Measurements from ENCODE around the gene WFDC8.
"Not testable (repeated sequence)": the region's sequence is repeated elsewhere in the genome, so short reads cannot be mapped to it uniquely, and the experiment has no call there.

WFDC8 gene

GRCh38 chr20:45579184-45579583 lies at the start of gene WFDC8:
WFDC8 (minus strand) TSS chr20:45579284; CDS start chr20:45579247, 37 bp downstream.
- no peak for DNase-seq (ENCODE audit: low read depth)

GRCh38 chr20:45626540-45626939 lies 47.5 kb upstream of the WFDC8 start:
- DNase-seq (ENCODE audit: low read depth) = no peak

- no peak for DNase-seq (ENCODE audit: low read depth)
These were observed 42.5 kb upstream of the WFDC8 start for GRCh38 chr20:45621593-45621992.

- no peak for DNase-seq (ENCODE audit: low read depth)
These were observed 38.5 kb upstream of the WFDC8 start for GRCh38 chr20:45617591-45617990.

GRCh38 chr20:45612314-45612713 lies 33.2 kb upstream of the WFDC8 start:
- no peak for DNase-seq (ENCODE audit: low read depth)

- no peak for DNase-seq (ENCODE audit: low read depth)
These were observed 32.0 kb upstream of the WFDC8 start for GRCh38 chr20:45611054-45611453.

GRCh38 chr20:45607810-45608209 lies 28.7 kb upstream of the WFDC8 start:
- no peak for DNase-seq (ENCODE audit: low read depth)

- DNase-seq (ENCODE audit: low read depth) = no peak
These were observed 16.2 kb upstream of the WFDC8 start for GRCh38 chr20:45595235-45595634.

GRCh38 chr20:45593498-45593897 lies 14.4 kb upstream of the WFDC8 start:
- DNase-seq (ENCODE audit: low read depth) = no peak

- no peak for DNase-seq (ENCODE audit: low read depth)
These were observed 13.6 kb upstream of the WFDC8 start for GRCh38 chr20:45592574-45593189.

- no peak for DNase-seq (ENCODE audit: low read depth)
These were observed 10.6 kb upstream of the WFDC8 start for GRCh38 chr20:45589725-45590124.

- DNase-seq (ENCODE audit: low read depth) = no peak
These were observed 9.7 kb upstream of the WFDC8 start for GRCh38 chr20:45588800-45589199.

- DNase-seq (ENCODE audit: low read depth) = not testable (repeated sequence)
These were observed 6.9 kb upstream of the WFDC8 start for GRCh38 chr20:45585986-45586385.

GRCh38 chr20:45584294-45584693 lies 5.2 kb upstream of the WFDC8 start:
- not testable (repeated sequence) for DNase-seq (ENCODE audit: low read depth)

- no peak for DNase-seq (ENCODE audit: low read depth)
These were observed 4.4 kb upstream of the WFDC8 start for GRCh38 chr20:45583502-45583901.

GRCh38 chr20:45581702-45582101 lies 2.6 kb upstream of the WFDC8 start:
- DNase-seq (ENCODE audit: low read depth) = no peak

GRCh38 chr20:45578231-45578630 lies 853 bp downstream of the WFDC8 start:
- no peak for DNase-seq (ENCODE audit: low read depth)

GRCh38 chr20:45576995-45577394 lies 2.1 kb downstream of the WFDC8 start:
- DNase-seq (ENCODE audit: low read depth) = no peak

- DNase-seq (ENCODE audit: low read depth) = no peak
These were observed 3.2 kb downstream of the WFDC8 start for GRCh38 chr20:45575931-45576330.

- not testable (repeated sequence) for DNase-seq (ENCODE audit: low read depth)
These were observed 9.4 kb downstream of the WFDC8 start for GRCh38 chr20:45569650-45570049.

GRCh38 chr20:45564760-45565276 lies 14.3 kb downstream of the WFDC8 start:
- DNase-seq (ENCODE audit: low read depth) = no peak

- DNase-seq (ENCODE audit: low read depth) = no peak
These were observed 23.9 kb downstream of the WFDC8 start for GRCh38 chr20:45555198-45555597.

GRCh38 chr20:45552456-45552855 lies 26.6 kb downstream of the WFDC8 start:
- no peak for DNase-seq (ENCODE audit: low read depth)

GRCh38 chr20:45550765-45551164 lies 28.3 kb downstream of the WFDC8 start:
- no peak for DNase-seq (ENCODE audit: low read depth)
